ACHN (cell line): ENCODE data around the gene HS3ST5.
"Not testable (repeated sequence)": the region's sequence is repeated elsewhere in the genome, so short reads cannot be mapped to it uniquely, and the experiment has no call there.

ENCODE experiments used
- DNase-seq: peaks from one replicate; pipeline ENCODE4 v3.0.0-alpha.2; 2015
- in situ Hi-C: cut with HindIII; loops from 2 replicates; pipeline ENCODE4 v1.10.0; 2017; ENCODE audit warnings: low sequenced_read_pairs, low pct_ligation_motif_present, low pct_unique_long_range_greater_than_20kb

Gene HS3ST5

DNA sequence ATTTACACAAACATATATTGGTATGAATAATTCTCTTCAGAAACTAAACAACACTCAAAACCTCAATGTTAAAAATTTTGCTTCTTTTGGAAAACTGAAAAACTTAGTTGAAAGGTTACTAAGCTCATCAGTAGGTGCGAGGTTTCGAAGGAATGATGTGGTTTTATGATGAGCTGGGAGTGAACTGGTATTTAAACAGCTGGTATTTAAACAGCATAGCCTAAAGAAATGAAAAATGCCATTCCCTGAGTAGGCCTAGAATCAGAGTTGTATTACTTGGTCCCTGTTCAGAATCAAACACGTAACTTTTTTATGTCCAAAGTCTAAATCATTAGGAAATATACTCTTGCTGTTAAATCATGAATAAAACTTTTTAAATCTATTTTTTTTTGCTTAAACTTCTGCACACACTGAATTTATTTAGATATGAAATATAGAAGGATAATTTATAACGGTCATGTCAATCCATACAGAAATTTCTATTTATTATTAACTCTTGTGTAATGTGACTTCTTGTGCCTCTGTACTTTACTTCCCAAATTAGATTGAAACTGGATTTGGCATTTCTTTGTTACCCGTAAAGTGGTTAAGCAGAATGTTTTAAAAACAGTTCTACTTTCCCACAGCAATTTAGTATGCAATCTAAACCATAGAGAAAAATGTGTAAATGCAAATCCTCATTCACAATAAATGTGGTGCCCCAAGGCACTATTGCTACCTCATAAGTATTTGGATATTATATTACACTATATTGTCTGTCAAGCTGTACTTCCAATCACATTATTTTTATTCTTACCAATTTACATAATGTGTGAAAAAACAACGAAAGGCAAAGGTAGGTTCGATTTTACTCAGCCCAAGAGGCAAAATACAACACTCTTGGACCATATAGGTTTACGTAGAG lies 124.1 kb downstream of the HS3ST5 start:
- no peak for DNase-seq
- in situ Hi-C loops: no loop called here

DNA sequence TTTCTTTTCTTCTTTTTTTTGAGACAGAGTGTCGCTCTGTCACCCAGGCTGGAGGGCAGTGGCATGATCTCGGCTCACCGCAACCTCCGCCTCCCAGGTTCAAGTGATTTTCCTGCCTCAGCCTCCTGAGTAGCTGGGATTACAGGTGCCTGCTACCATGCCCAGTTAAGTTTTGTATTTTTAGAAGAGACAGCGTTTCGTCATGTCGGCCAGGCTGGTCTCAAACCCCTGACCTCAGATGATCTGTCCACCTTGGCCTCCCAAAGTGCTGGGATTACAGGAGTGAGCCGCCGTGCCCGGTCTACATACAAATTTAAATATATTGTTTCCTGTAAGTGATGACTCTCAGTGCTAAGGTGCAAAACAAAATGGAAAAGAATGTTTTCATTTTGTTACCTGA lies 124.8 kb downstream of the HS3ST5 start:
- in situ Hi-C loops, DNase-seq: not testable (repeated sequence)

DNA sequence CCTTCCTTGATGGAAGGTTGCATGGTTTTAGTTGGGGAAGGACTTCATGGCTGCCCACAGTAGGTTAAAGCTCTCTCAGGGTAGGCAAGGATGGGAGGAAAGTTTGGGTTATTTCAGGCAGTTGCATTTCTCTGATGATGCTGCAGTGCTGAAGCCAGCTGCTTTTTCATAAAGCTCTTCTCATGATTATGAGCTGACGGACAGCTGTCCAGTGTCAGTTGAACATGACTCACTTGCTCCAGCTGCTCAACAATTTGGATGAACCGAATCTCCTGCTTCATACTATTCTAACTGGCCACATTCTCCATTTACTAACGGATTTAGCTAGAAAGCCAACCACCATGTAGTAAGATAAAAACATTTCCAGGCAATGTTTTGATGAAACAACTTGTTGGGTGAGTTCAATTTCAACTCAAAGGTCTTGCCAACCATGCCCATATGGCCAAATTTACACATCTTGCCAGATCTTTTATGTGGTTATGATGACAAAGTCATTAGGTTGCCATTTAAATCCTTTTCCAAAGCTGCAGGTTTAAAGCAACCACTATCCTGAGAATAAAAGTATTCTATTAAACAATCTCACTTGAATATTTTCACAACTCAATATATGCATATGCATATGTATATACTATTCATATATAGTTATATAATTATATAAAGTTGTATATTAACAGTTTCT lies 125.9 kb downstream of the HS3ST5 start:
- in situ Hi-C loops: no loop called here
- no peak for DNase-seq

DNA sequence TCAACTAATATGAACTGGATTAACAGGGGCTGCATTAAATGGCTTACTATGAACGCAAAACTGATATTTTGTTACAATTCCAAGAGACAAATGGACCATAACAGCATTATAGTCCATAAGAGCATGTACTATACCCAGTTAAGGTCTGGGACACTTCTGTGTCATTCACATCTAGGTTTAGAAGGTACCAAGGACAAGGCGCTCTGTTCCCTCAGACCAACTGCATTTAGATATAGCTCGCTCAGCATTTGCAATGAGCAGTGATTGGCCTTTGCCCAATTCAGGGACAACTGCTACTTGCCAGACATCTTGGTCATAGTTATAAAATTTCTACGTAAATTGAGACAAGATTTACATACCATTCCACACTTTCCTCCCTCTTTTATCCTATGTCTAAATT lies 132.4 kb downstream of the HS3ST5 start:
- in situ Hi-C loops: no loop called here
- DNase-seq: no peak

DNA sequence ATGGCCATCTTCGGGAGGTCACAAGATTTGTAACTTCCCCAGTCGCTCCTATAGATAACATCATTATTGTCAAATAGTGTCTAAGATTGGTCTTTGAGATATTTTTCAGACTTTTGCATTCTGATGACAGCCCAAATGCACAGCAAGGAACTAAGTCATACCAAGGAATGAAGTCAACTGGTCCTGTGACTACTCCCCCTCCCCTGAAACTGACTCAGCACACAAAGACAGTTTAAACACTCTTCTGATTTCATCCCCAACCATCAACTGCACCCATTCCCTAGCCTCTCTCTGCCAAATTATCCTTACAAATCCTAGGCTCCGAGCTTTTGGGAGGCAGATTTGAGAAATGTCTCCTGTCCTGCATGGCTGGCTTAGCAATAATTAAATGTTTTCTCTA lies 139.4 kb downstream of the HS3ST5 start:
- DNase-seq: no peak
- in situ Hi-C loops: no loop called here

DNA sequence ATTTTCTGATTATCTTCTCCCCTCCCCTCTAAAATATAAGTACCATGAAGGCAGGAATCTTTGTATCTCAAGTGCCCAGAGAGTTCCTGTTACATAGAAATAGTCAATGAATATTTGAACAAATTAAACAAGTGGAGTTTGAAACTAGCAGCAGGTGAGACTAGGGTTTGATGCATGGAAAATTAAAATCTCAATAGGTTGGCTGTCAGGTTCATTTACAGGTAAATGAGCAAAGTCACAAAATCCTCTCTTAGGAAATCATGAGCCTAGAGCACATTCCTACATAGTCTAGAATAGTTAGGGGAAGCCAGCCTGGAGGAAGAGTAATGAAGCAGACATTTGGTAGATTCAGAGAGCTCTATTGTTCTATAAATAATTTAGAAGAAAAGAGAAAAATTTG lies 140.4 kb downstream of the HS3ST5 start:
- DNase-seq: no peak
- in situ Hi-C loops: no loop called here

DNA sequence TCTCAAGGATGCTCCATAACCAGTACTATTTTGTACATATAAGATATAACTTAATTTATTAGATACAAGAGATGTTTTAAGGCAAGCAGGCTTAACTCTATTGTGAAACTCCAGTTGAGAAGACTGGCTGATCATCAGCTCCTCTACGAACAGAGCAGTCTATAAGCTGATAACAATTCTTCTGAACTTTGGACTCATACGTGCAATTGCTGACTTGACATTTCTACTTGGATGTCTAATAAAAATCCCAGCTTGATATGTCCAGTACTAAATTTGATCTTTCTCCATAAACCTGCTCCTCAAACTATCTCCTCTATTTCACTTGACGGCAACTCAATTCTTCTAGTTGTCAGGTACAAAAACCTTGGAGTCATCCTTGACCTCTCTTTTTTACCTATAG lies 141.9 kb downstream of the HS3ST5 start:
- no peak for DNase-seq

DNA sequence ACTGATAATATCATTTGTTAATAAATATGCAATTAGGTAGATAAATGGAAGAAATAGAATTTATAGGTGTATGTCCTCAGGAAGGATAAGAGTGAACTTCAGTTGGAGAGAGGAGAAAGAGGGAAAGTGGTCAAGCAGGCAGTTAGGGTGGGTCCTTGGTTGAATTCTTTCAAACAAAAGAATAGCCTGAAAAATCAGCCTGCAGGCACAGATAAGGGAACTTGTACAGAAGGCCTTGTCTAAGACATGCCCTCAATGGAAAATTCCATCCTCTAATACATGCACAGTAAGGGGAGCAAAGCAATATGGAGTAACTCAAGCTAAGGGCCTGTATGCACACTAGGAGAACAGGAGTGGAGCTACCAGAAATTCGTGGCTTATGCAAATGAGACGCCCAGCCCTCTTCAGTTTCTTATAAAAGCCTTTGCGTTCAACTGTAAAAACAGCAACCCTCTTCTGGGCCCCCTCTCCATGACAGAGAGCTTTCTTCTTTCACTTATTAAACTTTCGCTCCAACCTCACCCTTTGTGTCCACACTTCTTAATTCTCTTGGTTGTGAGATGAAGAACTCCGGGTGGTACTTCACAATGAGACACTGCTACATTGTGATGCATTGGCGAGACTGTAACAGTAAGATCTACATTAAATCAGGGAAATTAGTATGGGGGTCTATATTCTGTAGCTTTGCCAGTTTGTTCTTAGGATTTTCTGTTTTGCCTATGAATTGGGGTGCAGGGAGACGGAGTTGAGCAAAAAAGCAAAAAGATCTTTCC lies 147.0 kb downstream of the HS3ST5 start:
- in situ Hi-C loops: no loop called here
- no peak for DNase-seq

More for the DNA sequence above, 141.9 kb downstream of the HS3ST5 start:
- in situ Hi-C loops: no loop called here

DNA sequence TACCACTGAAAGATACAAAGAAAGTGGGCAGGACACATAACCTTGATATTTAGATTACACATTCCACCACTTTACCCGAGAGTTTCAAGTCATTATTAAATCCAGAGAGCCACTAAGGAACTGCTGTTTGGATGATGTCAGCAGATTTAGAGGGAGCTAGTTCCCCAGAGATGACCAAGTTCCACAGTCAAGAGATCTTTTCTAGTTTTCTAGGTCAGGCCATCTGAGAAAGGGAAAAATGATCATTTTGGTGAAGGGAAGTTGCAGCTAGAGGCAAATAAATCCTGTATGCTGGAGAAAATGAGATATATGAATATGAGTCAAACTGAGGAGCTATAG lies 147.8 kb downstream of the HS3ST5 start:
- no peak for DNase-seq
- in situ Hi-C loops: no loop called here

DNA sequence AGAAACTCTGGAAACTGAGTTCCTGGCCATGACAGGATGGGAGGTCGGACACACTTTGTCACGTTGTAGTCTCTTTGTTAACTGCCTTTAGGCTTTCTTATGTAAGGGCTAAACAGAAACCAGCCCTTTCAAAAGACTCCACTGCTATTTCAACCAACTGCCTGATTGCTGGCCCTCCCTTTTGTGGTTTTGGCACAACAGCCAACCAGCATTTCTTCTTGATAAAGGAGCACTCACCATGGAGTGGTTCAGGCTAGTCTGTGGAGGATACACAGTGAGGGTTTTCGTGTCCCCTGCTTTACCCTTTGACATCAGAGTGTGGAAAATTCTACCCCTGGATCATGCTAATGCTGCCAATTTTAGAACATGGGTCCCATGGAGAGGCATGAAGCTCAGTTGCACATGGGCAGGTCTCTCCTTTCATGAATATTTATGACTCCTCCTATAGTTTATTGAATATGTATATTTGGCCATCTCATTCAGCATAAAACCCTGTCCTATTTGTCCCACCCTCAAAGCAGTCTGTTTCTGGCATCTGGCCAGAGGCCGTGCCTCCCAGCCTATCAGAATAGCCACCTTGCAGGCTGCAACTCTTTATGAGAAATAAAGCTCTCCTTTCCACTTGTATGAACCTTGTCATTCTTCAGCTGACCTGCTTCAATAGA lies 148.3 kb downstream of the HS3ST5 start:
- in situ Hi-C loops: no loop called here
- no peak for DNase-seq

DNA sequence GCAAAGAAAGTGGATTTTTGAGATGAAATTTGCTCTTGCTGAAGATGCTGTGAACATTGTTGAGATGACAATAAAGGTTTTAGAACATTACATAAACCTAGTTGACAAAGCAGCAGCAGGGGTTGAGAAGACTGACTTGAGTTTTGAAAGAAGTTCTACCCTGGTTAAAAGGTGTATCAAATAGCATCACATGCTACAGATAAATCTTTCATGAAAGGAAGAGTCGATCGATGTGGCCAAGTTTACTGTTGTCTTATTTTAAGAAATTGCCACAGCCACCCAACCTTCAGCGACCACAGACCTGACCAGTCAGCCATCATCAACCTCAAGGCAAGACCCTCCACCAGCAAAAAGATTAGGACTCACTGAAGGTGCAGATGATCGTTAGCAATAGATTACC lies 155.3 kb downstream of the HS3ST5 start:
- in situ Hi-C loops: no loop called here
- DNase-seq: no peak

DNA sequence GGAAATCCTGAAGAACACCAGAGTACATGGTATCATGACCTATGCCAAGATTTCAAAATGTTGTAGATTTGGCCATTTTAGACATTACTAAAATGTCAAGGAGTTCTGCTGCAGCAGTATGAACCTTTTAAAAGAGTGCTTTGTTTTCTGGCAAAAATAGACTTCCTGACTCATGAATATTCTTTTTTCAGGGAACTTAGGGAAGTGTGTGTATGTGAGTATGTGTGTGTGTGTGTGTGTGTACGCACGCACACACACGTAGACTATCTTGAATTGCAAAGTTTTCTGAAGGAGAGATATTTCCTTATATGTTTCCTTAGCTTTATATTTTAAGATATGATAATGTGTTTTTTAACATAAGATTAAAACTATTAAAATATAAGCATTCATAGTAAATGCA lies 161.2 kb downstream of the HS3ST5 start:
- in situ Hi-C loops: no loop called here
- DNase-seq: no peak

DNA sequence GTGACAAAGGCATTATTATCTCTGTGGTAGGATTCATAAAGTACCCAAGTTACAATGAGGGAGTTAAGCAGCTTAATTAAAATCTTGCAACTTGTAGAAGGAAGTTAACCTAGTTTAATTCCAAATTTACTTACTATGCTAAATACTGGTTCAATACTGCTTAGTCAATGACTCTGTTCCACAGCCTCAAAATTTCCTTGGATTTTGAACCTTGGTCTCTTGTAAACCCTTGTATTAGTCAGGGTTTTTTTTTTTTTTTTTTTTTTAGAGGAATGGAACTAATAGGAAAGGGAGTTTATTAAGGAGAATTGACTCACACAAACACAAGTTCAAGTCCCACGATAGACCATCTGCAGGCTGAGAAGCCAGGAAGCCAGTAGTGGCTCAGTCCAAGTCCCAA lies 163.4 kb downstream of the HS3ST5 start:
- DNase-seq: no peak
- in situ Hi-C loops: no loop called here

DNA sequence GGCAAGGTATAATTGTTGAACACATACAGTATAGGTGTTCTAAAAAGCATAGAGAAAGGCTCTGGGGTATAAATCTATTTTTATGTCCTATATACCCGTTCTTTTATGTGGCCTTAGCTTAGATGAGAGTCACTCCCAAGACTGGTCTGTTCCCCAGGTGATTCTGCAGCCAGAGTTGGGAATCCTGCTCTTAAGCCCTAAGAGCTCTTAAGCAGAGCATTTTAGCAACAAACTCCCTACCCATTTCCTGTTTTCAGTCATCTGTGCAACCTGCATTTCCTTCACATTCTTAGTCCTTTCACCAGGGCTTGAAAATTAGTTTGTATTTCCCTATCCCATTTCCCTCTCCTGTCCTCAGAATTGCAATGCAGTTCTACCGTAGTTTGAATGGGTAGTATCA lies 166.1 kb downstream of the HS3ST5 start:
- in situ Hi-C loops: no loop called here
- DNase-seq: no peak

DNA sequence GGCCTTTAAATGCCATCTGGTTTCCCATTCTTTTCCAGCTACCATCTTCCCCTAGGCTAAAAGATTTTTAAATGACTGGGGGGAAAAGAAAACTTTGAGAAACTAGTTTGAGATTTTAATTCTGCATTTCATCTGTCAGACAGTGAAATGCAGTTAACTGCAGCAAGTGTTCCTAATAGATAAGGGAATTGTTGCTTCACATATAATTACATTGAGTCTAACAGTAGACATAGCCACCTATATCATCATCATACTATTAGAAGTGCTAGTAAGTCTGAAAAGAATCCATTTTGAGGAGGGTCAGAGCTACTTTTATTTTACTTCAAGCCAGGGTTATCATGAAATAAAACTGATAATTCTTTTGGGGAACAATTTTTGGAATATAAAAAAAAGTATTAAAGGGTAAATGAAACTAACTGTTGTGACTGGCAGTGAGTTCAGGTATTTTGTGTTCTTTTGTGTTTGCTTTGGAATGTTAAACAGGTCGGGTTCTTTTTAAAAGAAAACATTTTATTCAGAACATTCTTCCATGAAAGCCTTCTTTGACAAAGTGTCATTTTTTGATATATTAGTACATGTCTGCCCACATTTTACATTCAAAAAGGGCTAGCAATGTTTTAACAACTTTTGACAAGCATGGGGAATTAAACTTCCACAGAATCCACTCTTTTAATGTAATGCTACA lies 170.1 kb downstream of the HS3ST5 start:
- DNase-seq: no peak
- in situ Hi-C loops: no loop called here

DNA sequence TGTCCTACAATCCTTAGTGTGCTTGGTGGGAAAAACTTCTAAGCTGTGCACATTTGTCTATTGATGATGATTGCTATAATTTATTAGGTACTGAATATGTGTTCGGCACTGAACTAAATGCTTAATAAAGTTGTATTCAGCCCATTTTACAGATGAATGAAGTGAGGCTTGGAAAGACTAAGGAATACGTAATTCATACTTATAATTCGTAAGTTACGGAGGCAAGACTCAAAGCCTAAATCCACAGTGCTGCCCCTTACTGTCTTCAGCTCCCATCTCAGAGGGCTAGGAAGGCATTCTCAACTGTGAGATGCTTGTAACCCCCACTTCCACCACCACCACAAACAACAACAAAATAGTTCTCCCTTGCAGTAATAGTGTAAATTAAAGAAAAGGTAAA lies 171.3 kb downstream of the HS3ST5 start:
- DNase-seq: no peak
- in situ Hi-C loops: no loop called here

DNA sequence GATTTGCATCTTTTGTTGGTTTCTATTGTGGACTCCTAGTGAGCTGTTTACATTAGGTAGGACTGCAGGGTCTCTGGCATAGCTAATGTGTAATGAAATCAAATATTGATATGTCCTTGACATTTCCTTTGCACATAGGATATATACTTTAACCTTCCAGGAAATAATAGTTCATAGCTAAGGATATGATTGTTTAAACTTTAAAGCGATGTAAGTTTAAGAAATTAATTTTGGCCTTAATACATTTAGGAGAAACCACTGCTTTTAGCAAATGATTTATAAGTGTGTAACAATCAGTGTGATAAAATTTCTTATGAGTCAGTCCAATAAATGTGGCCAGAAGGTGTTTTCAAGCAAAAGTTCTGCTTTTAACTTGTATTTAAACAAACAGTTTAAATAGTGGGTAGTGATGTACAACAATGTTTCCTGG lies 171.8 kb downstream of the HS3ST5 start:
- no peak for DNase-seq
- in situ Hi-C loops: no loop called here

DNA sequence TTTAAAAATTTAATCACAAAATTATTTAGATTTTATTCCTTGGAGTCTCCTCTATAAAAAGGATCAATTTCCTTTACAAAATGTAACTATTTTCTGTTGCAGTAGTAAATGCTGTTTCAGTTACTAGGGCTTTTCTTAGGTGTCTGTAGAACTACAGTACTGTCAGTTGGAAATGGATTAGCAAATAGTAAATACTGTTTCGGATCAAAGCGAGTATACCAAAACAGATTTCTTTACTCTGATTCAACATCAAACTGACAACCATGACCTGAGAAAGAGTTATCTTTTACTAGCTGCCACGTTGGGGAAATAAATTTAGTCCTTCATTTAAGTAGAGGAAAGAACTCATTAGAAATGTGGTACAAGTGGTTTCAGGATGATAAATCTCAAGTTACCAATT lies 172.5 kb downstream of the HS3ST5 start:
- in situ Hi-C loops: no loop called here

More for the DNA sequence above, 172.5 kb downstream of the HS3ST5 start:
- no peak for DNase-seq
